Stimulated activated memory B cell treated with anti-CD40 and anti-IgM and Interleukin-4, amounts not matched to agents 10 μg/mL and 1 μg/mL and 100 μg/mL, for 72 hours (primary cell): ENCODE data around the gene CHMP4B.

Experiments
- ATAC-seq: fragments of 150-1000 bp; cut with Tn5 transposase; 2 replicates; pipeline ENCODE4 v1.10.0; 2021
- H3K27ac Mint-ChIP-seq: one replicate; pipeline ENCODE4 v1.8.0; 2022; ENCODE audit warnings: mild to moderate bottlenecking, mixed read lengths
- H3K27me3 Mint-ChIP-seq: one replicate; pipeline ENCODE4 v1.8.0; 2022; ENCODE audit warnings: mixed read lengths
- H3K36me3 Mint-ChIP-seq: one replicate; pipeline ENCODE4 v1.8.0; 2022; ENCODE audit warnings: mixed read lengths
- H3K4me1 Mint-ChIP-seq: one replicate; pipeline ENCODE4 v1.8.0; 2022; ENCODE audit warnings: mixed read lengths
- H3K4me3 Mint-ChIP-seq: one replicate; pipeline ENCODE4 v1.8.0; 2022; ENCODE audit warnings: mild to moderate bottlenecking, moderate library complexity, mixed read lengths
- H3K9me3 Mint-ChIP-seq: one replicate; pipeline ENCODE4 v1.8.0; 2022; ENCODE audit warnings: mixed read lengths

Gene CHMP4B

DNA sequence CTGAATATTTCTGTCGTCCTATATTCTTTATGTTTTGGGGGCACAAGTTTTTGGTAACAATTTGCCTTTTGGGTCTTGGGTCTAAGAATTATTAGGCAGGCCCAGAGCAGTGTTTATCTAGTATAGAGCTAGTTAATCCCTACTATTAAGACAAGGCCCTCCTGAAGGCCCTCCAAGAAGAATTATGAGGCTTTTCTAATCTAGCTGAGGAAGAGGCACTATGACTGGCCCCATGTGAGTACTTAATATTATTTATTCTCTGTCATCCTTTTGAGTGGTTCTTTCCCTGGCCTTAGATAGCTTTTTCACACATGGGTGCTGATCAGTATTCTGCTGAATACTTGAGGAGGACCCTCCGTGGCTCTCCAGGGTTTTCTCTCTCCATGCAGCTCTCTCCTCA, 25.1 kb downstream of the CHMP4B start:
- ATAC-seq = no peak
- H3K36me3 Mint-ChIP-seq = peaks cover 56% of the 10 kb centered on the region
- no peaks in the 10 kb centered on the region for H3K27me3 Mint-ChIP-seq
- H3K4me3 Mint-ChIP-seq = no peak overlapping the region
- H3K4me1 Mint-ChIP-seq = peaks cover 89% of the 10 kb centered on the region
- H3K27ac Mint-ChIP-seq = peak overlapping the region; percentile 64
- no peaks in the 10 kb centered on the region for H3K9me3 Mint-ChIP-seq

DNA sequence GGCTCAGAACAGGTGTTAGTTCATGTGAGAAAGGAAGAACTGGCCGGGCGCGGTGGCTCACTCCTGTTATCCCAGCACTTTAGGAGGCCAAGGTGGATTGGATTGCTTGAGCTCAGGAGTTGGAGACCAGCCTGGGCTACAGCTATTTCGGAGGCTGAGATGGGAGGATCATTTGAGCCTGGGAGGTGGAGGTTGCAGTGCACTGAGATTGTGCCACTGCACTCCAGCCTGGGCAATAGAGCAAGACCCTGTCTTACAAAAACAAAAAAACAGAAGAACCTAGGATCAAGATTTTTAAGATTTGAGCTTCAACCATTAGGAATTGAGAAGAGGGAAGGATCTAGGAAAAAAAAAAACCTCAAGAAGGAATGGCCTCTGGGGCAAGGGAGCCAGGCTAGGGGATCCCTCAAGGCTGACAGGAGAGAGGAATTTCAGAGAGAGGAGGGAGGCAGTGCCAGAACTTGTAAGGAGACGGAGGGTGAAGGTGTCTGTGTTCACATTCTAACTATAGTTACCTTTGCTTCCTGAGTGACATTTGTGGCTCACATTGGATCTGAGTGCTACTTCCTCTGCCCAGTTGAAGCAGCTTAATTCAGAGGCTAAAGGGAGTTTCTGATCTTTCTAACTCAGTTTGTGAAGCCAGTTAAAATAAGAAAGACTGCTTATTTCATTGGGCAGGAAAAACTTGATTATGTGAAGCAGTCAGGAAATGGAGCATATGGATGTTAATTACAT, 26.1 kb downstream of the CHMP4B start:
- peaks cover 90% of the 10 kb centered on the region for H3K4me1 Mint-ChIP-seq
- no peaks in the 10 kb centered on the region for H3K9me3 Mint-ChIP-seq
- peaks cover 46% of the 10 kb centered on the region for H3K36me3 Mint-ChIP-seq
- no peak overlapping the region for H3K4me3 Mint-ChIP-seq
- peak overlapping the region; percentile 64 for H3K27ac Mint-ChIP-seq
- ATAC-seq = no peak
- no peaks in the 10 kb centered on the region for H3K27me3 Mint-ChIP-seq

DNA sequence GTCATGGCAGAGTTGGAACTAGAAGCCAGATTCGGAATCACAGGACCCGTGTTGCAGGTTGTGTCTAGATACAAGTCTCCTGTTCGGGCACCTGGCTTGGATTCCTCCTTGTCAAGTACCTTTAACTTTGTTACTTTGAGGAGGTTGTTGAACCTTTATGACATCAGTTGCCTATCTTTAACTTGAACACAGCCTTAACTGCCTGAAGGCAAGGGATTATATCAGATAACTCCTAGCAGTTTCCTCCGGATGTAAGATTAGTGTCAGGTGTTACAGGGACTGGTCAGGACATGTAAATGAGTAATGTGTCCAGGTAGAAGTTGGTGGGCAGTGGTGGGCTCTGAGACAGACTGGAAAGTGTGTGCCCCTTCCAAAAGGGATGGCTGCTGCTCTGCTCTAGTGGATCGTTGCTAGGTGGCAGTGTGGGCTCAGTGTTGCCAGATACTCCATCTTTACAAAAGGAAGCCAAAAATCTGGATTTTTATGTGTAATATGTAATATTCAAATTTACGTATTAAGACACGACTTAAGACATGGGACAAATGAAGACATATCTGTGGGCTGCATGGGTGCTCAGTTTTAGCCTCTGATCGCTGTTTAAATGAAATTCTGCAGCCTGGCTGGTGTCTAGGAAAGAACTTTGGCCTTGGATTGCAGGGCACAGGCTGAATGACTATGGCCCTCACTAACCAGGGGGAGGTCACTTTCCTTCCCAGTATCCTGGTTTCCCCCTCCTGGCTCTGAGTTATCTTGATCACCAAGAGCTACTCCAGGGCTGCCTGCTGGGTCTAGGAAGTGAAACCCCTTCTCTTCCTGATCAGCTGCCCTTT, 27.1 kb downstream of the CHMP4B start:
- no peak for ATAC-seq
- Mint-ChIP-seq H3K4me1 (peaks cover 95% of the 10 kb centered on the region), H3K4me3 (no peak overlapping the region), H3K36me3 (peaks cover 40% of the 10 kb centered on the region), H3K9me3 (no peaks in the 10 kb centered on the region), H3K27me3 (no peaks in the 10 kb centered on the region), H3K27ac (peak overlapping the region; percentile 57)

DNA sequence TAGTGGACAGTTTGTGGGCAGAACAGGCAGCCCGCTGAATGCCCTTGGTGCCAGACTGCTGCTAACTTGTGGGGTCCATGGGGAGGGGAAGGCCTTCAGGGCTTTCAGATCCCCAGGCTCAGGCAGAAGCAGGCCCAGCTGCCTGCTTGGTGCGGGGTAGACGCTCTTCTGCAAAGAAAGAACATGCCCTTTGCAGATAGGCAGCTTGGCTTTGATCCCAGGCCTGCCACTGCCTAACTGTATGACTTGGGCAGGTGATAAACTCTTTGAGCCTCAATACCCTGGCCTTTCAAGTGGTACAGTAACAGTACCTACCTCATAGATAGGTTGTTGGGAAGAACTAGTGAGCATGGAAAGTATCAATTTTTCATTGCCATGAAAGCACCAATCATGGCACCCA, 28.4 kb downstream of the CHMP4B start:
- Mint-ChIP-seq H3K27ac (peak overlapping the region; percentile 17), H3K36me3 (peaks cover 28% of the 10 kb centered on the region), H3K4me1 (peaks cover 95% of the 10 kb centered on the region), H3K27me3 (no peaks in the 10 kb centered on the region), H3K4me3 (no peak overlapping the region), H3K9me3 (no peaks in the 10 kb centered on the region)
- no peak for ATAC-seq

DNA sequence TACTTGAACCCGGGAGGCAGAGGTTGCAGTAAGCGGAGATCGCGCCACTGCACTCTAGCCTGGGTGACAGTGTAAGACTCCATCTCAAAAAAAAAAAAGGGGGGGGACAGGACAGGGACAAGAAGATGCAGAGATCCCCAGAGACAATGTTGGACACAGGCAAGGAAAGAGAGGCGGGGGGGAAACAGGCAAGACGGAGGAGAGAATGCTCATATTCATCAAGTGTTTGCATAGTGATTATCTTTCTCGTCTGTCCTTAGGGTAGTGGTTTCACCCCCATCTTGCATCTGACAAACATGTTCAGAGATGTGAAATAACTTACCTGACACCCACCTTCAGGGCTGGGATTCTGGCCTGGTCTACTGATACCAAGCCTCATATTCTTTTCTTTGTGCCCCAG, 29.0 kb downstream of the CHMP4B start:
- Mint-ChIP-seq H3K9me3 (no peaks in the 10 kb centered on the region), H3K4me1 (peaks cover 99% of the 10 kb centered on the region), H3K4me3 (no peak overlapping the region), H3K36me3 (peaks cover 23% of the 10 kb centered on the region), H3K27ac (peak overlapping the region; percentile 17), H3K27me3 (no peaks in the 10 kb centered on the region)
- no peak for ATAC-seq

DNA sequence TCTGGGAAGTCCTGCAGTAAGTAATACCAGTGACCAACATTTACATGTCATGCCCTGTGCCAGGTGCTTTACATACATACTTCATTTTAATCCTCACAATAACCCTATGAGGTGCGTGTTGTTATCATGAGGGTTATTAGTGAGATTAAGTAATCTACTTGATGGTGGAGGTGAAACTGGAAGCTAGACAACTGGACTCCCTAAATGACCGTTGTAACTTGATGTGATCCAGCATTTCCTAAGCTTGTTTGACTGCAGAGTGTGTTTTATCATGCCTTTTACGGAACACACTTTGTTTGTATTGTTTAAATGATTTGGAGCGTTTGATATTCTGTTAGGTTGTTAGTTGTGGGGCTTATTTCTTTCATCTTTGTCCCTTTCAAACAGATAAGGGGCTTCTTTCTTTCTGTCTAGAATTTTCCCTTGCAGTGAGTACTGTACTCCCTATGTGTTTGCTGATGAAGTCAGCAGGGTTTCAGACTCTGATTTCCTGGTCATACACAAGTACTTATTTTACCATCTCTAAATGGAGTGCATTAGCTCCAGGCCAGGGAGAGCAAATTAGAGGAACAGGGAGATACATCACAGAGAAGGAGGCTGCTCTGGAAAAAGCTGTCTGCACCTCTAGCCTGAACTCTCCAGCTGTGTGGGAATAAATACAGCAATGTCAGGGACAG, 29.7 kb downstream of the CHMP4B start:
- no peak overlapping the region for H3K4me3 Mint-ChIP-seq
- peak overlapping the region; percentile 17 for H3K27ac Mint-ChIP-seq
- no peak for ATAC-seq
- peaks cover 21% of the 10 kb centered on the region for H3K36me3 Mint-ChIP-seq
- H3K27me3 Mint-ChIP-seq = no peaks in the 10 kb centered on the region
- peaks cover 99% of the 10 kb centered on the region for H3K4me1 Mint-ChIP-seq
- H3K9me3 Mint-ChIP-seq = no peaks in the 10 kb centered on the region

DNA sequence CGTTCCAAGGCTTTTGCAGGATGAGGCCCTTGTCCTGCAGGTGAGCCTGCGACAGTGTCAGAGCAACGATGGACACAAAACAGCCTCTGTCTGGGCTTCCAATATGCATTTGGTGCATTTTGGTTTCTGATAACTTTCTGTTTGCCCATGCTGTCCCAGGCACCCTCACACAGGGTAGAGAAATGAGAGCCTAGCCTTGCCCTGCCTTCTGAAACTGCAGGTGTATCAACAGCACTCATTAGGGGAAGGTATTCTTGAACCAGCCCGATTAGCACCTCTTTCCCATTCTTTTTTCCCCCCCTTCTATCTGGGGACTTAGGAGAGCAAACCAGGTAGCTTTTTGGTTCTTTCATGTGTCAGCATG, 30.3 kb downstream of the CHMP4B start:
- Mint-ChIP-seq H3K9me3 (no peaks in the 10 kb centered on the region), H3K27ac (no peak overlapping the region), H3K4me3 (no peak overlapping the region), H3K4me1 (peaks cover 99% of the 10 kb centered on the region), H3K27me3 (no peaks in the 10 kb centered on the region), H3K36me3 (peaks cover 16% of the 10 kb centered on the region)
- no peak for ATAC-seq

DNA sequence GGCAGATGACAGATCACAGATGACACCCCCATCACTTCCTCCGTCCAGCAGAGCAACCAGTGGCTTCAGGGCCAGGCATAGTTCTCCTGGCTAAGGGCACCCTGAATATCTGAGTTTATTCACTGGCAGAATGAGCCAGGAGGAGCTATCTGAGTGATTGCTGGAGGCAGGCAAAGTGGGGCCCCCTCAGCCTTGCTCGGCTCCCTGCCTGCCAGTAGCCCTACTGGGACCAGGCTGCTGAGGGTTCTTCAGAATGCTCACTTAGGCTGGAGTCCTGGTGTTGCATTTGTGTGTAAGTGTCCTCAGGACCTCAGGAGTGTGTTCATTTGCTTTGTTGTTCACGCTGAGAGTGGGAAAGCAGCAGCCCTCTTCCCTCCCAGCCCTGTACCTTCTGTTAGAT, 31.2 kb downstream of the CHMP4B start:
- H3K27ac Mint-ChIP-seq = peak overlapping the region; percentile 31
- H3K27me3 Mint-ChIP-seq = no peaks in the 10 kb centered on the region
- no peak overlapping the region for H3K4me3 Mint-ChIP-seq
- no peak for ATAC-seq
- H3K36me3 Mint-ChIP-seq = peaks cover 12% of the 10 kb centered on the region
- H3K9me3 Mint-ChIP-seq = no peaks in the 10 kb centered on the region
- H3K4me1 Mint-ChIP-seq = peaks cover 99% of the 10 kb centered on the region

DNA sequence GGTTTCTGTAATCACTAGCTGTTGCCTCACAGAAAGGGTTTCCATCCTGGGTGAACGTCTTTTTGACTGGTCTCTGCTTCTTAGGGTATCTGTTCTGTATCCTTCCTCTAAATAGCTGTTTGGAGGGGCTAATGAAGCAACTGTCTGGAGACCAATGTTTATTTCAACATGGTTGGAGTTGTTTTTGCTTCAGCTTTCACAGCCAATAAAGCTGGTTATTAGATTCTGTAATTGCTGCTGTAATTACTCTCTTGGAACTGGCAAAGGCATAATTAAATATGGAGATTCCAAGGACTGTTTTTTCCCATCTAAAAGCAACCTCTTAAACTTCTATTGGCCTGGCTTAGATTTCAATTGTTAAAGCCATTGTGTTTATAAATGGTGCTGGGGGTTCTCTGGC, 31.9 kb downstream of the CHMP4B start:
- no peaks in the 10 kb centered on the region for H3K27me3 Mint-ChIP-seq
- H3K27ac Mint-ChIP-seq = peak overlapping the region; percentile 31
- H3K9me3 Mint-ChIP-seq = no peaks in the 10 kb centered on the region
- ATAC-seq = no peak
- peaks cover 95% of the 10 kb centered on the region for H3K4me1 Mint-ChIP-seq
- H3K4me3 Mint-ChIP-seq = no peak overlapping the region
- H3K36me3 Mint-ChIP-seq = peaks cover 12% of the 10 kb centered on the region

DNA sequence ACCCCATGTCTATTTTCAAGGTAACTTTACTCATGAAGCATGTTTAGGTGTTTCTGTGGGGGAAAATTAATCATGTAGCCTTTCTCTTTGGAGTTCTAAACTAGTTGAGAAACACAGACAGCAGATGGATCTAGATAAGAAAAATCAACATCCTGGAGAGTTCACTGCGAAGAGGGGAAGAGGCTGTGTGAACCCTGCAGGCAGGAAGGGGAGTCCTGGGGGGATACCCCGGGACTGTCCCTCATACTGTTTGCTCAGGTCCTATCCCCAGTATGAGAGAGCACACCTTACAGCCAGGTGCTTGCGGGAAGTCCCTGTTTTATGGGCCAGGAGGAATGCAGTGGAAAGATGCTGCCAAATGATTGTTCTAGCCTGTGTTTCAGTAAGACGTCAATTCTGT, 32.7 kb downstream of the CHMP4B start:
- peak overlapping the region; percentile 31 for H3K27ac Mint-ChIP-seq
- H3K4me3 Mint-ChIP-seq = peak overlapping the region; percentile 1
- peaks cover 92% of the 10 kb centered on the region for H3K4me1 Mint-ChIP-seq

DNA sequence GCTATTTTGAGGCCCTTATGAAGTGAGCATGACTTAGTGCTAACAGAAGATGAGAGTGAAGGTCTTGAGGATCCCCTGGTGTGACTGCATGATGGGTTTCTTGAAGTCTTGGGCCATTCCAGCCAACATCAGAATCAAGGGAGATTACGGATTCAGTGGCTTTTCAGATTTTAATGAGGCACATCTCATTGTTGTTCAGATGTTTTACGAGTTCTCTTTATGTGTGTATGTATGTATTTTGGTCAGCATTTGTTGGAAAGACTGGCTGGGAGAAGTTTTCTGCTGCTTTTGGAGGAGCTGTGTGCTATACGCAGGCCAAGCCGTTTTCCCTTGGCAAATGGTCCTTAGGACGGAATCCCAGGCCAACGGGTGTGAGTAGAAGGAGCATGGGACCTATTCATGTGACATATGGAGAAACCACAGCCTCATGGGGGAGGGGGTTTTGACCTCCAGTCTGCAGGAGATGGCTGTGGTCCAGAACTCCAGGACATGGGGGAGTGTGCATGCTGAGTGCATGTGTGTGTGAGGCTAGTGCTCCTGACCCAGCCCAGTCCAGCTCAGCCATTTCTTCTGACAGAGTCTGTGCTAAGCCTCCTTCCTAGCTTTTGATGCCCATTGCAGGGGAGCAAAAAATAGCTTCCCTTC, 35.3 kb downstream of the CHMP4B start:
- no peak overlapping the region for H3K4me3 Mint-ChIP-seq
- no peaks in the 10 kb centered on the region for H3K27me3 Mint-ChIP-seq
- H3K4me1 Mint-ChIP-seq = peaks cover 68% of the 10 kb centered on the region
- no peak overlapping the region for H3K27ac Mint-ChIP-seq
- H3K36me3 Mint-ChIP-seq = peaks cover 31% of the 10 kb centered on the region
- H3K9me3 Mint-ChIP-seq = no peaks in the 10 kb centered on the region
- ATAC-seq = no peak

More for the DNA sequence above, 32.7 kb downstream of the CHMP4B start:
- Mint-ChIP-seq H3K9me3 (no peaks in the 10 kb centered on the region), H3K27me3 (no peaks in the 10 kb centered on the region), H3K36me3 (peaks cover 20% of the 10 kb centered on the region)
- ATAC-seq = peak; percentile 90

DNA sequence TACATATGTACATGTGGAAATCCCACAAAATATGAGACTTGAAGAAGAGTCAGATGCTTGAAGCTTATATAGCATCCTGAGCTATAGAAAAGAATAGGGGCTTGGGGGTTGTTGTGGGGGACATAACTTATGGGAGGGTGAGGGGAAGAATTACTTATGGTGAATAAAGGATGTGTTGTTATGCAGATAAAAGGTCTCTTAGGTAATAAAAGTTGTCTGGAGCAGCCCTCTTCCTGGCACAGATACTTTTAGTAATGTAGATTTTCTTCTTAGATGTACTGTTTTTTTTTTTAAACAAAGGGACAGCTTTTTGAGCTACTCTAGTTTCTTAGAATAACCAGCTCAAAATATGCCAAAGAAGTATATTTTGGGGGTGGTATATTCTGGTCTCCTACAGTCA, 35.9 kb downstream of the CHMP4B start:
- no peak overlapping the region for H3K4me3 Mint-ChIP-seq
- H3K9me3 Mint-ChIP-seq = no peaks in the 10 kb centered on the region
- no peak overlapping the region for H3K27ac Mint-ChIP-seq
- ATAC-seq = no peak
- H3K36me3 Mint-ChIP-seq = peaks cover 36% of the 10 kb centered on the region
- no peaks in the 10 kb centered on the region for H3K27me3 Mint-ChIP-seq
- peaks cover 63% of the 10 kb centered on the region for H3K4me1 Mint-ChIP-seq

DNA sequence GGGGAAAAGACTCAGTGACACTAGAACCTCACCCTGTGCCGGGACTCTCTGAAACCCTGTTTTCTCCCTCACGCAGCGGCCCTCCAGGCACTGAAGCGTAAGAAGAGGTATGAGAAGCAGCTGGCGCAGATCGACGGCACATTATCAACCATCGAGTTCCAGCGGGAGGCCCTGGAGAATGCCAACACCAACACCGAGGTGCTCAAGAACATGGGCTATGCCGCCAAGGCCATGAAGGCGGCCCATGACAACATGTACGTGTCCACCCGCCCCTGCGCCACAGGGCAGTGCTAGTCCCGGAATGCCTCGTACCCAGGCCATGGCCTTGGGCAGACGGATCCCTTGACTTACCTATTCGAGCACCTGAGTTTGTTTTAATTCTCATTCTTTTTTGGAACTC, 37.2 kb downstream of the CHMP4B start:
- ATAC-seq = no peak
- H3K9me3 Mint-ChIP-seq = no peaks in the 10 kb centered on the region
- H3K27me3 Mint-ChIP-seq = no peaks in the 10 kb centered on the region
- H3K4me1 Mint-ChIP-seq = peaks cover 49% of the 10 kb centered on the region
- H3K36me3 Mint-ChIP-seq = peaks cover 49% of the 10 kb centered on the region
- no peak overlapping the region for H3K4me3 Mint-ChIP-seq
- H3K27ac Mint-ChIP-seq = no peak overlapping the region

DNA sequence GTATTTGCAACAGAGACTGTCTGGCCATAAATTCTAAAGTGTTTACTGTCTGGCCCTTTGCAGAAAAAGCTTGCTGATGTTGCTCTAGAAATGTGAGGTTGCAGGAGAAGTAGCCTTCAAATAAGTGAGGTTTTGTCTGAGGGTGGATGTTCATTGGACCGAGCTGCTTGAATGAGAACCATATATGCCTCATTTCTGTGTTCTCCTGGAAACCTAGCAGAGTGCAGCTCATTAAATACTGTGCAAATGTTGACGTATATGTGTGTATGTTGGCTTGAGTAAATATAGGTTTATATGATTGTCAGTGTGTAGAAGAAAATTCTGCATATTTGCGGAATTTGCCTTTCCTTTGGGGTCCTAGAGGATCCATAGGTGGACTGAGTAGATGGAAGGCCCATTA, 39.0 kb downstream of the CHMP4B start:
- H3K9me3 Mint-ChIP-seq = no peaks in the 10 kb centered on the region
- H3K36me3 Mint-ChIP-seq = peaks cover 66% of the 10 kb centered on the region
- H3K27ac Mint-ChIP-seq = no peak overlapping the region
- no peaks in the 10 kb centered on the region for H3K27me3 Mint-ChIP-seq
- H3K4me3 Mint-ChIP-seq = no peak overlapping the region
- peaks cover 32% of the 10 kb centered on the region for H3K4me1 Mint-ChIP-seq
- ATAC-seq = no peak

DNA sequence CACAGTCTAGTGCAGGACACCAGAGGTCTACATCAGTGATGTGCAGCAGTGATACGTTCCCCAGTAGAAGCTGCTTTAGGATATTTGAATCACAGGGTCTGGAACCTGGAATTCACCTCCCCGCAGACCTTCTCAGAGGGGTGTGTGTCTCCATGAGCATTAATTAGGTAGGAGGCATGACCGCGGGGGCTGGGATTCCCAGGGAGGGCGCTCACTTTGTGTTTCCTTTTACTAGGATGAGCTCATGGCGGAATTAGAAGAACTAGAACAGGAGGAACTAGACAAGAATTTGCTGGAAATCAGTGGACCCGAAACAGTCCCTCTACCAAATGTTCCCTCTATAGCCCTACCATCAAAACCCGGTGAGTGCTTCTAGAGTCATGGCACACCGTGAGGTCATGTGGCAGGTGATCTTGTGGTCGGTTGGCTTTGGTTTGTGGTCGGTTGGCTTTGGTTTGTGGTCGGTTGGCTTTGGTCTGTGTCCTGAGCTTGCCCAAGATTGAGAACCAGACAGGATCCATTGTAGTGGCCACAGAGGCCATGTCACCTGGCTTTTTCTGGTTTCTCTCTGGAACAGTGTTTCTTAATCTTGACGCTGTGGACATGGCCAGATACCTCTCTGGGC, 40.8 kb downstream of the CHMP4B start:
- Mint-ChIP-seq H3K36me3 (peaks cover 75% of the 10 kb centered on the region), H3K4me3 (no peak overlapping the region), H3K27me3 (no peaks in the 10 kb centered on the region), H3K27ac (no peak overlapping the region), H3K4me1 (peaks cover 14% of the 10 kb centered on the region), H3K9me3 (no peaks in the 10 kb centered on the region)
- ATAC-seq = no peak
